HUES48 (cell line): ENCODE measurements around the gene EVA1A.

Source experiments
- H3K27ac ChIP-seq: one replicate; pipeline ENCODE4 v1.7.0; 2013; ENCODE audit warnings: low read depth, low read length, inconsistent platforms
- H3K27me3 ChIP-seq: 2 replicates; pipeline ENCODE4 v1.6.1; 2013; ENCODE audit warnings: mild to moderate bottlenecking, low read length; ENCODE audit not compliant: control insufficient read depth, insufficient read depth
- H3K36me3 ChIP-seq: 2 replicates; pipeline ENCODE4 v1.6.1; 2013; ENCODE audit warnings: low read length; ENCODE audit not compliant: control insufficient read depth, insufficient read depth
- H3K4me1 ChIP-seq: 2 replicates; pipeline ENCODE4 v1.6.1; 2013; ENCODE audit warnings: mild to moderate bottlenecking, low read length; ENCODE audit not compliant: control insufficient read depth, insufficient read depth
- H3K4me3 ChIP-seq: 2 replicates; pipeline ENCODE4 v1.5.1; 2013; ENCODE audit warnings: mild to moderate bottlenecking, low read depth, low read length
- H3K9ac ChIP-seq: 2 replicates; pipeline ENCODE4 v1.6.1; 2013; ENCODE audit warnings: mild to moderate bottlenecking, low read depth, low read length, moderate library complexity
- H3K9me3 ChIP-seq: 2 replicates; pipeline ENCODE4 v1.6.1; 2013; ENCODE audit warnings: low read length; ENCODE audit not compliant: control insufficient read depth, insufficient read depth

EVA1A gene

DNA sequence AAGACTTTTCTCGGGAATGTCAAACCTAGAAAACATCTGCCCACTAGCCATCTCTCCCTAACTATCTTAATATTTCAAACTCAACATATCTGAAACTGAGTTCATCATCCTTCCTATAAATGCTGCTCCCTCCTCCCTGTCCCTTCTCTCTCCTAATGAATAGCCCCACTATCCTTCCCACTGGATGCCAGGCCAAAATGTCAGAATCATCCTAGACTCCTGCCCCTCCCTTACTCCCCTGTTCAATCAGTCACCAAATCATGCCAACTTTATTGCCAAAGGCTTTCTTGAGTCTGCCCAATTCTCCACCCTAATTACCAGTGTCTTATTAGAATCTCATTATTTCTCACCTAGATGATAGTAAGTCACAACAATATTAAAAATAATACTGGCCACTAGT, 8.5 kb downstream of the EVA1A start:
- Histone ChIP-seq H3K4me3 (no peak overlapping the region), H3K9me3 (no peaks in the 10 kb centered on the region), H3K36me3 (no peaks in the 10 kb centered on the region), H3K27me3 (no peaks in the 10 kb centered on the region), H3K27ac (no peak overlapping the region), H3K9ac (no peak overlapping the region), H3K4me1 (peaks cover 34% of the 10 kb centered on the region)

DNA sequence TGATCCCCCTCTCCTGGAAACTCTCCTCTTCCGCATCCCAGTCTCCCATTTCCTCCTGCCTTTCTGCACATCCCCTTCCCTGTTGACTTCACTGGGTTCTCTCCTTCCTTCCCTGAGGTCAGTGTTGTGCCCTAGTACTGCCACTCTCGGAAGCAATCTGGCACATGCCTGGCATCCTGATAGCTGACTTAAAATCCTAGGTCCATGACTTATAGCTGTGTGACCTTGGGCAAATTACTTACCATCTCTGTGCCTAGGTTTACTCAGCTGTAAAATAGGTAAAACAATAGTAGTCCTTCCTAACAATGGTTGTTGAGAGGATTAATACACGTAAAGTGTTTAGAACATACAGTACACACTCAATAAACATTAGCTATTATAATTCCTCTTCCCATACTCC, 9.3 kb downstream of the EVA1A start:
- H3K4me3 ChIP-seq = no peak overlapping the region
- H3K4me1 ChIP-seq = peaks cover 34% of the 10 kb centered on the region
- no peaks in the 10 kb centered on the region for H3K9me3 ChIP-seq
- H3K36me3 ChIP-seq = no peaks in the 10 kb centered on the region
- no peak overlapping the region for H3K9ac ChIP-seq
- H3K27me3 ChIP-seq = no peaks in the 10 kb centered on the region
- H3K27ac ChIP-seq = no peak overlapping the region

DNA sequence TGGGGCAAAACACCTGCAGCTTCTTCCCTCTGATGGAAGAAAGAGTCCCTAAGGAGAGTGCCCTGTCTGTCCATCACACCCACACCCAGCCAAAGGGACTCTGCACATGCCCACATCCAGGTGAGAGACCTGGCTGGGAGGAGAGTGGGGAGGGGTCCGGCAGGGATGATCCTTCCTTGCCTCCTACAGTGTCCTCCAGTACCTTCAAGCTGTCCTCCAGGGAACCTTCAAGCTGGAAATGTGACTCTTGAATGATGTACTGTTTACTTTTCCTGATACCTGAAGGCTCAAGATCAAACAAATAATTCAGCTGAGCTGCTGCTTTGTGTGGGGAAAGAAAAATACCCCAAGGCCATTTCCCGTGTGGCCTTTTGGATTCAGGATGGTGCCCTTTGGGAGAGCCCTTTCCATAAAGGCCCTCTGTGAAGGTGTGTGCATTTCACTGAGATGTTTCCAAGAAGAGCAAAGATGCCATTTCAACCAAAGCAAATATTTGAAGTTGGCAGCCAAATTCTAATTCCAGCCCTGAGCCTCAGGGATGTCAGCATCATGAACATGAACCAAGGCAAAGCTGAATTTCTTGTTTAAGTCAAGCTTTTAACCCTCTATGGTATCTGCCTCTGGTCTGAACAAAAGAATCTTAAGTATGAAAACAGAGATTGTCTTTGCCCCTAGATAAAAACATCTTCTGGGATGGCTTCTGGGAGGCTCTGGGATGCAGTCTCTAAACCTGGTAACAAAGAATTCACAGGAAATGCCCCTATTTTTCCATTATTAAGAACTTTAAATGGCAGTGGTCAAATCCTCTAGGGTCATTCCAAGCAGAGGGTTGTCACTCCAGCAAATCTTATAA, 11.1 kb downstream of the EVA1A start:
- Histone ChIP-seq H3K36me3 (no peaks in the 10 kb centered on the region), H3K27ac (no peak overlapping the region), H3K27me3 (no peaks in the 10 kb centered on the region), H3K9me3 (no peaks in the 10 kb centered on the region), H3K4me1 (peaks cover 19% of the 10 kb centered on the region), H3K4me3 (no peak overlapping the region), H3K9ac (no peak overlapping the region)

DNA sequence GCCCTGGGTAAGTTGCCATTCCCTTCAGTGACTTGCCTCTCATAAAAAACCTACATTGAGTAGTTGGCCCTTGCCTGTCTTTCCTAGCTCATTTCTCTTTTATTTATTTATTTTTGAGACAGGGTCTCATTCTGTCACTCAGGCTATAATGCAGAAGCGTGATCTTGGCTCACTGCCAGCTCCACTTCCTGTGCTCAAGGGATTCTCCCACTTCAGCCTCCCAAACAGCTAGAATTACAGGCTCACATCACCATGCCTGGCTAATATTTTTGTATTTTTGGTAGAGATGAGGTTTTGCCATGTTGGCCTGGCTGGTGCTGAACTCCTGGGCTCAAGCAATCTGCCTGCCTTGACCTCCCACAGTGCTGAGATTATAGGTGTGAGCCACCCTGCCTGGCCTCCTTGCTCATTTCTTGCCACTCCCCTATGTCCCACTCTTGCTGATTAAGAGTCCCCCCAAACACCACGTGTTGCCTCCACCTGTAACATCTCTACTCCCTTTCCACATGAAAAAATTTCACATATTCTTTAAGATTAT, 12.6 kb downstream of the EVA1A start:
- Histone ChIP-seq H3K36me3 (no peaks in the 10 kb centered on the region), H3K9ac (no peak overlapping the region), H3K4me1 (peaks cover 6% of the 10 kb centered on the region; the same call in 1 of the 2 replicates), H3K27me3 (no peaks in the 10 kb centered on the region), H3K4me3 (no peak overlapping the region), H3K27ac (no peak overlapping the region), H3K9me3 (no peaks in the 10 kb centered on the region)

DNA sequence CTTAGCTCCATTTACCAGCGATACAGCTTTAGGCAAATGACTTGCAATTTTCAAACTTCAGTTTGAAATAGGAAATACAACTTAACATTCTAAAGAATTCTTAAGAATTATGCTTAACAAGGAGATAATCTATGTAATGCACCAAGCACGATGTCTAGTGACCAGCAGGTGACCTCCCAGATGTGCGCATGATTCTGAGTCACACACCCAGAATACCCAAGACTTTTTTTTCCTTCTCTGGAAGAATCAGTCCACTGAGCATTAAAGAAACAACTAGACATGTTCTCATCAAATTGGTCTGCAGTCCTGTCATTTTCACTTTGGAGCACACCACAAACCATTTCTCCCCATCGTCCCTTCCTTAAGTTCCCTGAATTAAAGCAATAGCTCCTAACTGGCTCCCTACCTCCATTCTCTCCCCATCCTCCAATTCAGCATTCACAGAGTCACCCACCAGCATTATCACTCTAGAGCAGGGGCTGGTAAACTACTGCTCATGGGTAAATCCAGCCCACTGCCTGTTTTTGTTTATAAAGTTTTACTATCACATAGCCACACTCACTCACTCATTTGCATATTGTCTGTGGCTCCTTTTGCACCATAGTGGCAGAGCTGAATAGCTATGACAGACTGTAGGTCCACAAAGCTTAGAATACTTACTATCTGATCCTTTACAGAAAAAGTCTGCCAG, 13.2 kb downstream of the EVA1A start:
- Histone ChIP-seq H3K27ac (no peak overlapping the region), H3K36me3 (no peaks in the 10 kb centered on the region)

DNA sequence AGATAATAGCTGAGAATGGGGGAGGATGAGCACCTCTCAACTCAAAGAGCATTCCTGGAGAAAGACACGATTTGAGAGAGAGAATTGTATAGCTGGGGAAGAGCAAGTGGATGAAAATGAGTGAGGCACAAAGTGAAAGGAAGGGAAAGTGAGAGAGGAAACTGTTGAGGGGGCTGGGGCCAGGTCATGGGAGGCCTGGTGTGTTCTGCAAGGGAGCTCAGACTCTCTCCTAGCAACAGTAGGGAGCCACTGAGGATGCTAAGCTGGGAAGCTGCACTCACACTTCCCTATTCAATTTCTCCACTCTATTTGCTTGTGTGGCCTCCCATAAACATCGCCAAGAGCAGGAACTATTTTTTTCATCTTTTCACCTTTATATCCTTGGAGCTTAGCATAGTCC, 14.8 kb downstream of the EVA1A start:
- Histone ChIP-seq H3K9ac (no peak overlapping the region), H3K27me3 (no peaks in the 10 kb centered on the region), H3K27ac (no peak overlapping the region), H3K9me3 (no peaks in the 10 kb centered on the region), H3K4me1 (peaks cover 6% of the 10 kb centered on the region; the same call in 1 of the 2 replicates), H3K4me3 (no peak overlapping the region), H3K36me3 (no peaks in the 10 kb centered on the region)

More for the DNA sequence above, 13.2 kb downstream of the EVA1A start:
- H3K4me3 ChIP-seq = no peak overlapping the region
- H3K27me3 ChIP-seq = no peaks in the 10 kb centered on the region
- no peak overlapping the region for H3K9ac ChIP-seq
- no peaks in the 10 kb centered on the region for H3K9me3 ChIP-seq
- H3K4me1 ChIP-seq = peaks cover 6% of the 10 kb centered on the region; the same call in 1 of the 2 replicates

DNA sequence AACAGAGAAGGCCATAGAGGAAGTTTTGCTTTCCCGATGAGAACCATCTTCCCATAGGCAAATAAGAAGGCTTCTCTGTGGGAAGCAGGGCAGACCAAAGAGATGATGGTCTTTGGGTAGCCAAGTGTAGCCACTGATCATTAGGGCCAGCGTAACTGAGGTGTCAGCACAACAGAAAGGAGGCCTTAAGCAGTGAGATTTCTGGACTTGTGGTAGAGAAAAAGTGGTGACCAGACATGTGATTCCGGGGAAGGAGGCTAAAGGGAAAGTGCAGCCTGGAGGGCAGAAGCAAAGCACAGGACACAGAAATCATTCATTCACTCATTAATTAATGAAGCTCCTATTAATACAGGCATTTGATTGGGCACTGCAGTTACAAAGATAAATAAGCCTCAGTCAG, 15.4 kb downstream of the EVA1A start:
- no peak overlapping the region for H3K9ac ChIP-seq
- H3K27me3 ChIP-seq = no peaks in the 10 kb centered on the region
- peaks cover 6% of the 10 kb centered on the region; the same call in 1 of the 2 replicates for H3K4me1 ChIP-seq
- H3K27ac ChIP-seq = no peak overlapping the region
- no peak overlapping the region for H3K4me3 ChIP-seq
- no peaks in the 10 kb centered on the region for H3K9me3 ChIP-seq
- no peaks in the 10 kb centered on the region for H3K36me3 ChIP-seq

DNA sequence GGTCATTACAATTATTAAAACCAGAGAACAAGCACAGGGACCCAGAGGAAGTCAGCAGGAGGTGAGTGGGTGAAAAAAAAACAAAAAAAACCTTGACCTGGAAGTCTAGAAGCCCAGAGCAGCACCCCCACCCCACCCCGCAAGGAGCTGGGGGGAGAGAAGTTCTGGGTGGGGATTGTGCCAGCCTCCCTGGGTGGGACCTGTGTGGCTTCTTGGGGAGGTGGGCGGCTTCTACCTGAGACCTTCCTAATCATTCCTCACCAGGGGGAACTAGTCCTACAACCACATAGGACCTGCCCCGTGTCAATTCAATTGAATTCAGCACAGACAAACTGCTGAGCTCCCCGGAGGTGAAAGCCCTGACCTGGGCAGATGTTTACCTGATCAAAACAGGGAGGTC, 17.3 kb downstream of the EVA1A start:
- Histone ChIP-seq H3K9ac (no peak overlapping the region), H3K36me3 (no peaks in the 10 kb centered on the region), H3K4me3 (no peak overlapping the region), H3K9me3 (no peaks in the 10 kb centered on the region), H3K27ac (no peak overlapping the region), H3K4me1 (peaks cover 6% of the 10 kb centered on the region; the same call in 1 of the 2 replicates), H3K27me3 (no peaks in the 10 kb centered on the region)

DNA sequence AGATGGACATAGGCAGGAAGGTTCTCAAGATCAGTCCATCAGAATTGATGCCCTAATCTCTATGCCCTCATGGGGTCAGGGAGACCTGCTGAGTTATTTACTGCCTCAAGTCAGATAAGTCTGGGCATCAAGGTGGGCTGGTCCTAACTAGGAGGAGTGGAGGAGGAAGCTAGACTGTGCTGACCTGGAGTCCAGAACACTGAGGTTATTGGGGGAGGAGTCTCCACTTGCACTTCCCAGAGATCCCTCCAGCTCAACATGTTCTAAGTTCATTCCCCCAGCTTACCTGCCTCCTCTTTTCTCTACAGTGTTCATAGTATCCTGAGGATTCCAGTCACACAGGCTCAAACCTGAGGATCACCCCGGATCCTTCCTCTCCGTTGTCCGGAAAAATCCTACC, 19.3 kb downstream of the EVA1A start:
- Histone ChIP-seq H3K36me3 (no peaks in the 10 kb centered on the region), H3K9ac (no peak overlapping the region), H3K27me3 (no peaks in the 10 kb centered on the region), H3K4me3 (no peak overlapping the region), H3K4me1 (no peaks in the 10 kb centered on the region), H3K9me3 (no peaks in the 10 kb centered on the region), H3K27ac (no peak overlapping the region)

DNA sequence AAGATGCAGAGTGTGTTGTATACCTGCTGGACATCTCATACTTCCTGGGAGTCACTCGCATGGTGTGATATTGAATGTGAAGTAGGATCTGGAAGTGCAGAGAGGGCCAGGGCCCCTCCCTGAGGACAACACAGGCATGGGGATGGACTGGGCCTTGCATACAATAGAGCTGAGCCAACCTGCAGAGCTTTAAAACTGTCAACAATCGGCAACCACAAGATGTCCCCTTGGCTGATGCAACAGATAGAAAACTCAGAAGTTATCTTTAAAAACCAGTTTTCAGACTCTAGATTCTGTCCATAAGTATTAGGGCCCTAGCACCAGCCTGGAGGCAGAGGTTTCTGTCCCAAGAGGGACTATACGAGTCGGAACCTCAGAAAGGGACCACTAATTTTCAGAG, 19.7 kb downstream of the EVA1A start:
- Histone ChIP-seq H3K4me1 (no peaks in the 10 kb centered on the region), H3K27ac (no peak overlapping the region), H3K4me3 (no peak overlapping the region), H3K27me3 (no peaks in the 10 kb centered on the region), H3K36me3 (no peaks in the 10 kb centered on the region), H3K9me3 (no peaks in the 10 kb centered on the region), H3K9ac (no peak overlapping the region)
